Central memory CD8-positive, alpha-beta T cell (primary cell): ENCODE measurements around the gene PTPRN.
A peak's percentile ranks its signal among the peaks of the same experiment; 100 is the strongest.

Experiments
- ATAC-seq: fragments of 150-1000 bp; cut with Tn5 transposase; replicated peaks from 2 replicates; pipeline ENCODE4 v1.10.0; 2022; ENCODE audit warnings: mild to moderate bottlenecking, moderate FRiP score, moderate number of reproducible peaks; ENCODE audit not compliant: poor library complexity, severe bottlenecking; ENCODE audit errors: extremely low read depth
- DNase-seq, 2 donors: peaks; one replicate each; pipeline ENCODE4 v3.0.0; 2021; ENCODE audit warnings: low spot score in 2 of 2
- H3K27ac Mint-ChIP-seq: one replicate; pipeline ENCODE4 v1.8.0; 2022; ENCODE audit warnings: low read depth, mild to moderate bottlenecking, moderate library complexity, mixed read lengths
- H3K27me3 Mint-ChIP-seq: one replicate; pipeline ENCODE4 v1.8.0; 2022; ENCODE audit warnings: mixed read lengths
- H3K36me3 Mint-ChIP-seq: one replicate; pipeline ENCODE4 v1.8.0; 2022; ENCODE audit warnings: mild to moderate bottlenecking, moderate library complexity, mixed read lengths; ENCODE audit not compliant: insufficient read depth
- H3K4me1 Mint-ChIP-seq: one replicate; pipeline ENCODE4 v1.8.0; 2022; ENCODE audit warnings: mixed read lengths
- H3K4me3 Mint-ChIP-seq: one replicate; pipeline ENCODE4 v1.8.0; 2022; ENCODE audit warnings: mild to moderate bottlenecking, moderate library complexity, mixed read lengths
- H3K9me3 Mint-ChIP-seq: one replicate; pipeline ENCODE4 v1.8.0; 2022; ENCODE audit warnings: mixed read lengths

PTPRN gene

GRCh38 chr2:219279916-219280516, 29.2 kb downstream of the PTPRN start:
- DNase-seq: no peak
- peak overlapping the region; percentile 100 for H3K27ac Mint-ChIP-seq
- no peaks in the 10 kb centered on the region for H3K27me3 Mint-ChIP-seq
- peak overlapping the region; percentile 88 for H3K4me3 Mint-ChIP-seq
- peaks cover 38% of the 10 kb centered on the region for H3K4me1 Mint-ChIP-seq
- no peaks in the 10 kb centered on the region for H3K9me3 Mint-ChIP-seq
- H3K36me3 Mint-ChIP-seq: peaks cover 40% of the 10 kb centered on the region
- no peak for ATAC-seq

- Mint-ChIP-seq H3K27ac (peak within 1 kb of the TSS; percentile 100), H3K4me1 (peaks cover 38% of the 10 kb centered on the region), H3K27me3 (no peaks in the 10 kb centered on the region), H3K4me3 (peak within 1 kb of the TSS; percentile 88), H3K9me3 (no peaks in the 10 kb centered on the region), H3K36me3 (peaks cover 38% of the 10 kb centered on the region)
- ATAC-seq: peak; percentile 82
- DNase-seq: peak; percentile 96 to 99
These were observed 29.9 kb downstream of the PTPRN start, which contains the start of gene DNAJB2 for GRCh38 chr2:219279151-219279915. DNAJB2 (plus strand) TSS chr2:219279366; CDS start chr2:219279834, 468 bp downstream.

- ATAC-seq: no peak
- H3K4me1 Mint-ChIP-seq: peaks cover 38% of the 10 kb centered on the region
These were observed 30.5 kb downstream of the PTPRN start for GRCh38 chr2:219278655-219279150.

GRCh38 chr2:219277703-219278654, 31.2 kb downstream of the PTPRN start:
- peak overlapping the region; percentile 100 for H3K27ac Mint-ChIP-seq
- DNase-seq (peak; percentile 68 to 71), ATAC-seq (no peak)
- H3K4me1 Mint-ChIP-seq: peaks cover 35% of the 10 kb centered on the region
- H3K27me3 Mint-ChIP-seq: no peaks in the 10 kb centered on the region
- peak overlapping the region; percentile 88 for H3K4me3 Mint-ChIP-seq
- no peaks in the 10 kb centered on the region for H3K9me3 Mint-ChIP-seq
- peaks cover 30% of the 10 kb centered on the region for H3K36me3 Mint-ChIP-seq

More at GRCh38 chr2:219278655-219279150, 30.5 kb downstream of the PTPRN start:
- Mint-ChIP-seq H3K27me3 (no peaks in the 10 kb centered on the region), H3K36me3 (peaks cover 32% of the 10 kb centered on the region), H3K27ac (peak overlapping the region; percentile 100), H3K9me3 (no peaks in the 10 kb centered on the region), H3K4me3 (peak overlapping the region; percentile 88)
- DNase-seq: no peak

GRCh38 chr2:219274361-219274921, 34.8 kb downstream of the PTPRN start:
- Mint-ChIP-seq H3K4me3 (no peak overlapping the region), H3K36me3 (peaks cover 9% of the 10 kb centered on the region), H3K27ac (peak overlapping the region; percentile 62), H3K9me3 (no peaks in the 10 kb centered on the region), H3K4me1 (peaks cover 21% of the 10 kb centered on the region), H3K27me3 (no peaks in the 10 kb centered on the region)
- ATAC-seq: no peak
- no peak for DNase-seq

- H3K27ac Mint-ChIP-seq: no peak overlapping the region
- DNase-seq: no peak
These were observed 35.3 kb downstream of the PTPRN start for GRCh38 chr2:219273937-219274336.

GRCh38 chr2:219272995-219273394, 36.2 kb downstream of the PTPRN start:
- Mint-ChIP-seq H3K27me3 (no peaks in the 10 kb centered on the region), H3K4me3 (no peak overlapping the region), H3K27ac (no peak overlapping the region), H3K4me1 (peaks cover 10% of the 10 kb centered on the region), H3K36me3 (peaks cover 1% of the 10 kb centered on the region), H3K9me3 (no peaks in the 10 kb centered on the region)
- DNase-seq (no peak), ATAC-seq (no peak)

More at GRCh38 chr2:219273937-219274336, 35.3 kb downstream of the PTPRN start:
- Mint-ChIP-seq H3K36me3 (peaks cover 5% of the 10 kb centered on the region), H3K4me3 (no peak overlapping the region), H3K4me1 (peaks cover 19% of the 10 kb centered on the region), H3K9me3 (no peaks in the 10 kb centered on the region), H3K27me3 (no peaks in the 10 kb centered on the region)
- no peak for ATAC-seq

GRCh38 chr2:219272356-219272755, 36.8 kb downstream of the PTPRN start:
- DNase-seq: no peak
- H3K4me3 Mint-ChIP-seq: no peak overlapping the region

GRCh38 chr2:219271021-219271420, 38.2 kb downstream of the PTPRN start:
- DNase-seq: no peak
- Mint-ChIP-seq H3K9me3 (no peaks in the 10 kb centered on the region), H3K27me3 (no peaks in the 10 kb centered on the region), H3K4me1 (no peaks in the 10 kb centered on the region), H3K36me3 (no peaks in the 10 kb centered on the region), H3K4me3 (no peak overlapping the region), H3K27ac (no peak overlapping the region)
- no peak for ATAC-seq

More at GRCh38 chr2:219272356-219272755, 36.8 kb downstream of the PTPRN start:
- Mint-ChIP-seq H3K4me1 (peaks cover 4% of the 10 kb centered on the region), H3K9me3 (no peaks in the 10 kb centered on the region), H3K27me3 (no peaks in the 10 kb centered on the region), H3K36me3 (no peaks in the 10 kb centered on the region), H3K27ac (no peak overlapping the region)
- no peak for ATAC-seq

- Mint-ChIP-seq H3K9me3 (no peaks in the 10 kb centered on the region), H3K4me3 (no peak overlapping the region), H3K27me3 (no peaks in the 10 kb centered on the region), H3K36me3 (no peaks in the 10 kb centered on the region), H3K27ac (no peak overlapping the region), H3K4me1 (no peaks in the 10 kb centered on the region)
- DNase-seq (no peak), ATAC-seq (no peak)
These were observed 39.2 kb downstream of the PTPRN start for GRCh38 chr2:219270055-219270372.

- ATAC-seq: no peak
- no peak for DNase-seq
- no peak overlapping the region for H3K27ac Mint-ChIP-seq
- no peak overlapping the region for H3K4me3 Mint-ChIP-seq
- no peaks in the 10 kb centered on the region for H3K36me3 Mint-ChIP-seq
- no peaks in the 10 kb centered on the region for H3K27me3 Mint-ChIP-seq
- H3K9me3 Mint-ChIP-seq: no peaks in the 10 kb centered on the region
- H3K4me1 Mint-ChIP-seq: no peaks in the 10 kb centered on the region
These were observed 39.7 kb downstream of the PTPRN start for GRCh38 chr2:219269362-219270054.
